Retina (tissue), 1 donor: ENCODE results near the gene FGFR3.

Experiments
- DNase-seq: peaks from one replicate; pipeline ENCODE4 v3.0.0-alpha.2; 2016

Gene FGFR3

DNA sequence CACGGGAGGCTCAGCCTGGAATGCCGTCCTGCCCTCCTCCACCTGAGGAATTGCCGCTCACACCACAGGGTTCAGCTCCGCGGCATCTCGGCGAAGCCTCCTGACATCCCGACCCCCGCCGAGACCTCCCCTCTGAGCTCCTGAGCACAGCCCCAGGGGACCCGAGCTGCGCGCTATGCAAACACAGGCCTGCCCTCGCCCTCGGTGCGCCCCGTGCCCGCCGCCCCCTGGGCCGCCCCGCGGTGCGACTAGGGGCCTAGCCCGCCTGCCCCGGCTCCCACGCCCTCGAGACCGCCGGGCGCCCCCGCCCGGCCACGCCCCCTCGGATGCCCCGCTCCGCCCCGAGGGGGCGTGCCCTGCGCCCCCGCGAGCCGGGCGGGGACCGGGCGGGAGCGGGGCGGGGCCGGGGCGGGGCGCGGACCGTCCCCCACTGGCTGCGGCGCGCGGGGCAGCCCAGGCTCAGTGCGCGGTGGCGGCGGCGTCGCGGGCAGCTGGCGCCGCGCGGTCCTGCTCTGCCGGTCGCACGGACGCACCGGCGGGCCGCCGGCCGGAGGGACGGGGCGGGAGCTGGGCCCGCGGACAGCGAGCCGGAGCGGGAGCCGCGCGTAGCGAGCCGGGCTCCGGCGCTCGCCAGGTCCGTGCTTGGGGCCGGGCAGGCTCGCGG, at the start of gene FGFR3:
TSS of gene FGFR3 (plus strand) at position 462 of the 664 bp plus-strand sequence. CDS start 642 bp downstream, outside the sequence.
- no peak for DNase-seq

DNA sequence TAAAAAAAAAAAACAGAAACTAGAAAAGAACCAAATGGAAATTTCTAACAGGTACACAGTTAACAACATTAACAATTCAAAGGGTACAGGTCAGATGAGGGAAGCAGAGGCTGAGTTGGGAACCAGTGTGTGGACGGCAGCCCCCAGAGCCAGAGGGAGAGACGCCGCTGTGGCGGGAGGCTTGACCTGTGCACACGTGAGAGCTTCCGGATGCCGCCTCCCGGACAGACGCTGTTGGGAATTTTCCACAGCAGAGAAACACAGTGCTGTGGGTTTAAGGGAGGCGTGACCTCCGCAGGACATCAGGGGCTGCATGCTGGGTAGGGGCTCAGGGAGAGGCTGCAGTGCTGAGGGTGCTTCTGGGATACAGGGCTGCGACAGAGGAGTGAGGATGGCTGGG, 49.5 kb upstream of the FGFR3 start:
- no peak for DNase-seq

GRCh38 chr4:1743975-1744374, 49.1 kb upstream of the FGFR3 start:
- no peak for DNase-seq

GRCh38 chr4:1744552-1744951, 48.5 kb upstream of the FGFR3 start:
- no peak for DNase-seq

DNA sequence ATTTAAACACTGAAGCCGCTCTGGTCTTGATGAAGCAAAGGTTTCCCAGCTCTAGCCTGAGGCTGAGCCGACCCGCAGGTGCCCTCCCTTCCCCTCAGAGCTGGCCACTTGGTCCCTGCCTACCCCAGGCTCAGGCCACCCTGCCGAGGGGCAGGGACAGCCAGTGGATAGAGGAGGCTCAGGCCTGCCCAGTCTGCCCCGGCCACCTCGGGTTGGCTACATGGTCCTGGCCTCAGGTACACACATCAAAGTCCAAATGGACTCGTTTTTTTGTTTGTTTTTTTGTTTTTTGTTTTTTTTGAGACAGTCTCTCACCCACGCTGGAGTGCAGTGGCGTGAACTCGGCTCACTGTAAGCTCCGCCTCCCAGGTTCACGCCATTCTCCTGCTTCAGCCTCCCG, 47.9 kb upstream of the FGFR3 start:
- DNase-seq = no peak

- DNase-seq = no peak
Measured at GRCh38 chr4:1745697-1746096, 47.4 kb upstream of the FGFR3 start.

- DNase-seq = peak; percentile 86
Measured at GRCh38 chr4:1746265-1746691, 46.8 kb upstream of the FGFR3 start.

- no peak for DNase-seq
Measured at GRCh38 chr4:1746919-1747602, 46.0 kb upstream of the FGFR3 start.

- no peak for DNase-seq
Measured at GRCh38 chr4:1747603-1747967, 45.5 kb upstream of the FGFR3 start.

DNA sequence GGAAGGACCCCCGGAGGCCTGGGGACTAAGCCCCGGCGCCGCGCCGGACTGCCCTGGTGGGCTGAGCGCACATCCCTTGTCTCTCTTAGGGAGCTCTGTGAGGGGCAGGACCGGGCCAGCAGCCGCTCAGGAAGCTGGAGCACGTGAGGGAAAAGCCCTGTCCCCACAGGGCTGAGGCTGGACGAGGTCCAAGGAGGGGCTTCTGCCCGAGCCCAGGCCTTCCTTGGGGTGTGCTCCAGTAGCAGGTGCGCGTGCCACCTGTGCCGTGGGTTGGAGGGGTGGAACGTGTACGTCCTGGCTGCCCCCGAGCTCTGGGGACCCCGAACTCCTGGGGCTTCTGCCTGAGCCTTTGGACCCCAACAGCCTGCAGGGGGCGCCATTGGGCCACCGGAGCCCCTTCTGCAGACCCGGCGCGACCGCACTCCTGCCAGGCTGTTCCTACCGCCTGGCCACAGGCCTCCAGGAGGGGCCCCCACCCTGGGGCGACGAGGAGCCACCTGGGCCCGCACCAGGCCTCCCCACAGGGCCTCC, 44.6 kb upstream of the FGFR3 start:
- DNase-seq = peak; percentile 89

DNA sequence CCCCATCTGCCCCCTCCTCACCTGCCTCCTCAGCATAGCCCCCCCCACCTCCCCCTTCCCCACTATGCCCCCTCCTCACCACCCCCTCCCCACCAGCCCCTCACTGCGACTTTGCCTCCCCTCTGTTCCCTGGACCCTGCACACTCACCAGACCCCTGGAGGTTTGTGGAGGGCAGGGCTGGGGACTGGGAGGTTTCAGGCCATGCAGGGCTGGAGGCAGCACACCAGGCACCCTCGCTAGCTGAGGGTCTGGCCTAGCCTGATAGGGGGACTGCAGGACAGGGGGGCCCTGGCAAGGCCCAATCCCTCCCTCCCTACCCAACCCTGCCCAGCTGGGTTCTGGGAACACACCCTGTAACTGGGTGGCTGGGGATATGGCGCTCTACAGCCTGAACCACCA, 43.7 kb upstream of the FGFR3 start:
- no peak for DNase-seq

DNA sequence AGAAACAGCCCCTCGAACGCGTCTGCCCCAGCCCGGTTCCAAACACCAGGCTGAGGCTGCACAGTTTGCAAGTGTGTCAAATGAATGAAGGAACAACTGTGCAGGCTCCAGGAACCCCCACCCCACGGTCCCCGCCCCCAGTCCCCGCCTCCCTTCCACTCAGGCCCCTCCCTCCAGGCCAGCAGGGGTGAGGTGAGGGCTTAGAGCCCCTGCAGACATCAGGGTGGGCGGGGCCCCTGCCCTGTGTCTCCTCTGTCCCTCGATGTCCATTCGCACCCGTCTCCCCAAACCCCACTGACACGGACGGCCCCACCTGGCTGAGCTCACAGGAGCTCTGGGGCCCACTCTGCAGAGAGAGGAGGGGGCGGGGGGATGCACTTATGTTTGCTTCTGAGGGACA, 43.3 kb upstream of the FGFR3 start:
- no peak for DNase-seq

DNA sequence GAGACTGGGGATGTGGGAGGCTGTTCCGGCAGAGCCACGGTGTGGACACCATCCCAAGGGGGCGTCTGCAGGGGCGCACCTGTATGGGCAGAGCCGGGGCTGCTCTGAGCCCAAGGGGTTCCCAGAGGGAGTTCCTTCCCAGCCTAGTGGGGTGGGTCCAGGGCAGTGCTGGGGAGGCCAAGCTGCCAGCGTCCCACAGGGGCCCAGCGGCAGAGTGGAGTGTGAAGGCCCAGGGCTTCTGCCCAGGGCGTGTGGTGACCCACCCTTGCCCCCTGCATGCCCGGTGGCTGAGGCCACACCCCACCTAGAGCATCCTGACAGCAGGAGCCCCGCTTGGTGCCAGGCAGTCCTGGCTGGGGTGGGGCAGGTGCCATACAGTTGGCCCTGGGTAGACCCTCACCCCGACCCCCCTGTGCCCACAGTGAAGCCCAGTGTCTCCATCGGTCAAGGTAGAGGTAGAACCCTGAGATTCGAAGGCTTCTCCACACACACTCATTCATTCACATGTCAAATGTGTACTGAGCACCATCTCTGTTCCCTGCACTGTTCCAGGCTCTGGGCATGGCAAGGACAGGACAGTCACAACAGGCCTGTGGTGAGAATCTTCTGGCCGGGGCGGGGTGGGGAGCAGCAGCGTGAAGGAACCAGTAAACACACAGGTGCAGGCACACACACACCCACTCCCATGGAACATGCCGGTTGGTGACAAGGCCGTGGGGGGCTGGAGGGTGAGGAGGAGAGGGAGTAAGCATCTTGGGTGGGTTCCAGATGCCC, 42.5 kb upstream of the FGFR3 start:
- no peak for DNase-seq

DNA sequence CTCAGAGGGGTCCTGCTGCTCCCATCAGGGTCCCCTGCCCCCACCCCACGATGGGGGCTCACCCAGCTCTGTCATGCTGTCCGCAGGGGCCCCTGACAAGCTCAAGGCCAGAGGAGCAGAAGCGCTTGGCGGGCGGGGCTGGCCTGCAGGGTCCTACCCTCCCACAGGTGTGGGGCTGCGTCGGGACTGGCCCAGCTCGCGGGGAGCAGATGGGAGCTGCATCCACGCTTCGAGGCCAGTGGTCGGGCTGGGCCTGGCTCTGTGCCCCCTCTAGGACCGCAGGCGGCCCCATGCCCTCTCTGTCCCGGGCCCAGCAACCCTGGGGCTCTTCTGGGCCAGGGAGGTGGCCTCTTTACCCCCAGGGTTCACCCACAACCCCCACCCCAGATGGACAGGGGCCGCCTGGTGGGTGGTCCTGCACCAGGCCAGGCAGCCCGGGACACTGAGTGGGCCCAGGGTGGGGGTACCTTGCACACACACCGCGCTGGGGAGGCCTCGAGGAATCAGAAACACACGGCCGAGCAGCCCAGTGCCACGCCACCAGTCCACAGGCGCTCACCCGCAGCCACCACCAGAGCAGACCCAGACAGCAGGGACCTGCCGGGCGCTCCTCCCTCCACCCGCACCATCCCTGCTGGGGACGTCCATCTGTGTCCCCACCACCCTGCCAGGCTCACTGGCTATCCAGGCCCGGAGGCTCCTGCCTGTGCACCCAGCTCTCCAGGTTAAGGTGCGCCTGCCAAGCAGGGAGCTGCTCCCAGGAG, 41.8 kb upstream of the FGFR3 start:
- DNase-seq = no peak

GRCh38 chr4:1751919-1752283, 41.2 kb upstream of the FGFR3 start:
- DNase-seq = no peak

DNA sequence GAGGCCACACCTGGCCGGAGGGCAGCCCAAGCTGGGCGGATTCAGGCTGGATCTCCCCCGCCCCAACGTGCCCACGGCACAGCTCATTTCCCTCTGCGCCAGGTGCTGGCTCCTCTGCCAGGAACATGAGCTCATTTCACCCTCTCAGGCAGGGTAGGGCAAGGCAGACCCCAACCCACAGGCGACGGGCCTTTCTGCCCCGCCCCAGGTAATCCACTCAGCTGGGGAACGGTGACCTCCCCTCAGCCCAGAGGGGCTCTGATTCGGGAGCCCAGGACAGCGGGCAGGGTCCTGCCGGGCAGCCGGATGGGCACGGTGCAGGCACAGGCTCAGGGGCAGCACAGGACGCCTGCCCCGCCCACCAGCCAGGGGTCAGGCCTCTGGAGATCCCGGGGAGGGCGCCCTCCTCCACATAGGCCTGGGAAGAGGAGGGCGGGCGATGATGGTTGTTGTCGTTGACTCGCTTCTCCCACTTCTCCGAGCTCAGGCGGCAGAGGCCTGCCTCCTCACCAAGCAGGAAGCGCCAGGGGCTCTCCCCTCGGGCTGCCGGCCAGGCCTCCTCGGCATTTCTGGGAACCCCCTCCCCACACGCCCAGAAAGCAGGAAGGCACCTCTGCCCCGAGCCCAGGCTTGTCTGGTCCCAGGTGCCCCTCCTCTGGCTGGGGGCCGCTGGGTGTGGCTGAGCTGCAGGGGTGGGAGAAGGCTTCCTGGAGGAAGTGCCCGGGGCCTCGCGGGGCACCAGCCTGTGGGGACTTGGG, 40.6 kb upstream of the FGFR3 start:
- DNase-seq = no peak

- no peak for DNase-seq
Measured at GRCh38 chr4:1753294-1753696, 39.8 kb upstream of the FGFR3 start.

GRCh38 chr4:1753697-1754311, 39.3 kb upstream of the FGFR3 start:
- DNase-seq = no peak

- DNase-seq = peak; percentile 26
Measured at GRCh38 chr4:1754336-1754735, 38.8 kb upstream of the FGFR3 start.

GRCh38 chr4:1755297-1755696, 37.8 kb upstream of the FGFR3 start:
- no peak for DNase-seq

GRCh38 chr4:1756079-1756478, 37.0 kb upstream of the FGFR3 start:
- DNase-seq = no peak
